H54 (cell line): Measurements from ENCODE around the gene SAFB.

ENCODE experiments used
- DNase-seq: peaks from one replicate; pipeline ENCODE4 v3.0.0; 2011; ENCODE audit warnings: low spot score, mixed read lengths; ENCODE audit not compliant: insufficient read length
- FAIRE-seq: peaks from 3 replicates; lab custom pipeline; 2011; peaks lifted over from hg19 to GRCh38; lab: Jason Lieb, UNC
- POLR2A ChIP-seq: IDR thresholded peaks from 2 replicates; pipeline ENCODE4 v1.6.1; 2011; ENCODE audit warnings: low read depth, mild to moderate bottlenecking, low read length

Gene SAFB

DNA sequence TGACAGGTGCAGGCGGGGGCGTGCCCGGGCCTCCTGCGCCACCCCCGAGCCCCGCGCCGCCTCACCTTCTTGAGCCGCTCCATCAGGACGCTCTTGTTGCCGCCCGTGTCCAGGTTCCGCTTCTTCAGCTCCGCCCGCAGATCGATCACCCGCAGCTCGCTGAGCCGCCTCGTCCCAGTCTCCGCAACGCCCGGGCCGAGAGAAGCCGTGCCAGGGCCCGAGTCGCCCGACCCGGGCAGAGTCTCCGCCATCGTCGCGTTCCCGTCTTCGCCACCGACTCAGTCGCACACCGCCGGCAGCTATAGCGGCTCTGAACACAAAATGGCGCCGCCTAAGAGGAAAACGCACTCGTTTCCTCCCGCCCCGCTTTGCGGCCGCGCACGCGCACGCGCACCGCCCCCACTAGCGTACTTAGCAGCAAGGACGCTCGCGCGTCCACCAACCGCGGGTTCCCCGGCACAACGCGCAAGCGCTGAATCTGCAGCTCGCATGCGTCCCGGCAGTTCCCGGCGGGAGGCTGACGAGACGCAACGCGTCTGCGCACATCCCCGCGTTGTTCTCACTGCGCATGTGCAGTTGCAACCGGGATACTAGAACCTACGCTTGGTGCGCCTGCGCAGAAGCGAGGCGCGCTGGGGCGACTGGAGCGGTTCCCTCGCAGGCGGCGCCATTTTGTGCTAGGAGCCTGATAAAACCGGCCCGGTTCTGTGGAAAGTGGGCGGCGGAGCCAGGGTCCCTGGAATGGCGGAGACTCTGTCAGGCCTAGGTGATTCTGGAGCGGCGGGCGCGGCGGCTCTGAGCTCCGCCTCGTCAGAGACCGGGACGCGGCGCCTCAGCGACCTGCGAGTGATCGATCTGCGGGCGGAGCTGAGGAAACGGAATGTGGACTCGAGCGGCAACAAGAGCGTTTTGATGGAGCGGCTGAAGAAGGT lies at the start of gene SAFB, which contains the start of gene SAFB2:
Gene SAFB (plus strand): TSS at position 619 of the 932 bp plus-strand sequence. CDS start 123 bp downstream, at position 742.
Gene SAFB2 (minus strand): TSS at position 312 of the 932 bp plus-strand sequence. CDS start 61 bp downstream, at position 251.
- peak; percentile 93 for FAIRE-seq
- peak; percentile 99 for DNase-seq
- TF ChIP-seq POLR2A: peak; percentile 91

DNA sequence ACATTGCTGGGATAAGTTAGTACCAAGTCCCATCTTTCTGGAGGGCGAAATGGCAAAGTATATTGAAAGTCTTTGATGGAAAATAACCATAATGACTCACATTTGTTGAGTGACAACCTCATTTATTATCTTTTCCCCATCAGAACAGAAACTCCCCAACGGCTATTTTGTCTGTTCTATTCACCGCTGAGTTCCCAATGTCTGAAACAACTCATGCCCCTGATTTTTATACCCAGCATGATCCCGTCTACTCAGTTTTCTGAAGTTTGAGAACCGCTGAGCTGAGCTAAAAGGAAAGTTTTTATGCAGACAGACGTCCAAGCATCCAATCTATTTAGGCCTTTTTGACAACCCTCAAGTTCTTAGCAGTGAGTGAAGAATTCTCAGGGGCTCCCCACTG lies 47.3 kb upstream of the SAFB start:
- no peak for TF ChIP-seq POLR2A
- FAIRE-seq (no peak), DNase-seq (no peak)

- DNase-seq (peak; percentile 82), FAIRE-seq (no peak)
- no peak for TF ChIP-seq POLR2A
These were observed 44.6 kb upstream of the SAFB start for GRCh38 chr19:5578097-5578846.

GRCh38 chr19:5579286-5579685 lies 43.6 kb upstream of the SAFB start:
- FAIRE-seq: no peak
- no peak for DNase-seq
- no peak for TF ChIP-seq POLR2A

DNA sequence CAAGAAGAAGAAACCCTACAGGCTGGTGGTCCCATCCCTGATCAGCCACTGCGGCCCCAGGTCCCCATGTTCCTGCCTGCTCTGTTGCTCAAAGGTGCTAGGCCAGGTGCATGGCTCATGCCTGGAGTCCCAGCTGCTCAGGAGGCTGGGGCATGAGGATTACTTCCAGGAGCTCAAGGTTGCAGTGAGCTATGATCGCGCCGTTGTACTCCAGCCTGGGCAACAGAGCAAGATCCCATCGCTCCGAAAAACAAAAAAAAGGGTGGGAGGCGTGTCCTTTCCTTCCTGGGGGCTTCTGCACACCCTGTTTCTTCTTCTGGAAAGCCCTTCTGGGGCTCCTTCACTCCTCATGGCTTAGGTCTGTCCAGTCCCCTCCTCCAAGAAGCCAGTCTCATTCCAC lies 43.2 kb upstream of the SAFB start:
- no peak for TF ChIP-seq POLR2A
- no peak for FAIRE-seq

GRCh38 chr19:5580161-5580571 lies 42.7 kb upstream of the SAFB start:
- DNase-seq: no peak
- TF ChIP-seq POLR2A: no peak
- no peak for FAIRE-seq

More for the DNA sequence above, 43.2 kb upstream of the SAFB start:
- DNase-seq: no peak

- no peak for DNase-seq
- no peak for FAIRE-seq
- no peak for TF ChIP-seq POLR2A
These were observed 37.2 kb upstream of the SAFB start for GRCh38 chr19:5585461-5586299.

DNA sequence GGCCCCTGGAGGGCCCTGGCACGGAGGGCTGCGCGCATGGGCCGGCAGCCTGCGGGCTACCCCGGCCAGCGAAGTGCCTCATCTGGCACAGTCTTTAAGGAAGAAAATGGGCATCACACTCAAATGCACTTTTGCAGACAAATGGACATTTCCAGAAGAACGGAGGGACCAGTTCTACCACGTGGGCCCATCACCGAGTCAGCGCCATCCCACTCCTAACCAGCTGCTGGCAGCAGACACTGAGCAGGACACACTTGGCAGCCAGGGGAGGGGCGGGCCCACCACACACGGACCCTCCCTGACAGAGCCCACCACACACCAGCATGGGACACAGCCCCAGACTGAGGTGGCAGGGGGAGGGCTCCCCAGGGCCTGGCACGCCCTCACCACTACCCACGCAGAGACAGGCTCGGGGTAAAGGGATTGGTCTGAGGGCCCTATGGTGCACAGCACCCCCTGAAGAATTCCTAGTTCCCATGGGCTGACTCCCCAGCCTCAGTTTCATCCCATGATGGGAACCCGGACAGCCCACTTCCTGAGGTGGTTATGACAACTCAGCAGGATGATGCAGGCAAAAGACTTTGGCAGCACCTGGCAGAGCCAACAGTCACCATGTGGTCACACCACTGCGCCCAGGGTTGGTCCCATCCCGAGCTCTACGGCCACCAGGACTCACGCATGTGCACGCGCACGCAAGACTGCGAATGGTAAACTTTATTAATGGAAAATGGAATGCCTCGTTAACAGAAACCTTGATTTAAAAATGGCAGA lies 36.4 kb upstream of the SAFB start:
- FAIRE-seq (no peak), DNase-seq (no peak)
- no peak for TF ChIP-seq POLR2A

DNA sequence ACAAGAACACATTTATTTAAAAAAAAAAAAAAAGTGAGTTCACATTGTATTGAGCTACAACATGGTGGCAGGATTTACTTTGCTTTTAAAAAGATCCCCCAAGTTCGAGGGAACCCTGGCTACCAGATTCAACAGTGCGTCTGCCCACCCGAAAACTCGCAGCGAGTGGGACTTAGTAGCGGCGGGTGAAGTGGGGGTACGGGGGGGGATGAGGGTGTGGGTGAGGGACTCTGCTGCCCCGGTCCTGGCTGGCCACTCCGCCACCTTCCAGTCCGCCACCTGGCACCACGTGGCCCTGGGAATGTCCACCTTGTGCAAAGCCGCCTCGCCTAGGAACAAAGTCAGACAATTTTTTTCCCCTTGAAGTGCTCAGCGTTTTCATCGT lies 35.8 kb upstream of the SAFB start:
- DNase-seq (no peak), FAIRE-seq (no peak)
- no peak for TF ChIP-seq POLR2A

GRCh38 chr19:5587661-5588060 lies 35.2 kb upstream of the SAFB start:
- FAIRE-seq: no peak
- TF ChIP-seq POLR2A: no peak
- no peak for DNase-seq

DNA sequence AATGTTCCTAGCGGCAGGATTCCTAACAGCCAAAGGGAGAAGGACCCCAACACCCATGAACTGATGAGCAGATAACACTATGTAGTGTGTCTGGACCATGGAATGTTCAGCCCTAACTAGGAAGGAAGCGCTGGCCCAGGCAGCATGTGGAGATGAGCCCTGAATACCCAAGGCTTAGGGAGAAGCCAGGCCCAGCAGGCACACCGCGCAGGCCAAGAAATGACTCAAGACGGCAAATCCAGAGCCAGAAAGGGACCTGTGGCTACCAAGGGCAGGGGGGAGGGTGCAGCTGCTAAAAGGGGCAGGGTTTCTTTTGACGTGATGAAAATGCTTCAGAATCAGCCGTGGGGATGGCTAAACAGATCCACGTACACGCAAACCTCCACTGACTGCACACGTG lies 34.4 kb upstream of the SAFB start:
- TF ChIP-seq POLR2A: no peak
- FAIRE-seq (no peak), DNase-seq (no peak)

DNA sequence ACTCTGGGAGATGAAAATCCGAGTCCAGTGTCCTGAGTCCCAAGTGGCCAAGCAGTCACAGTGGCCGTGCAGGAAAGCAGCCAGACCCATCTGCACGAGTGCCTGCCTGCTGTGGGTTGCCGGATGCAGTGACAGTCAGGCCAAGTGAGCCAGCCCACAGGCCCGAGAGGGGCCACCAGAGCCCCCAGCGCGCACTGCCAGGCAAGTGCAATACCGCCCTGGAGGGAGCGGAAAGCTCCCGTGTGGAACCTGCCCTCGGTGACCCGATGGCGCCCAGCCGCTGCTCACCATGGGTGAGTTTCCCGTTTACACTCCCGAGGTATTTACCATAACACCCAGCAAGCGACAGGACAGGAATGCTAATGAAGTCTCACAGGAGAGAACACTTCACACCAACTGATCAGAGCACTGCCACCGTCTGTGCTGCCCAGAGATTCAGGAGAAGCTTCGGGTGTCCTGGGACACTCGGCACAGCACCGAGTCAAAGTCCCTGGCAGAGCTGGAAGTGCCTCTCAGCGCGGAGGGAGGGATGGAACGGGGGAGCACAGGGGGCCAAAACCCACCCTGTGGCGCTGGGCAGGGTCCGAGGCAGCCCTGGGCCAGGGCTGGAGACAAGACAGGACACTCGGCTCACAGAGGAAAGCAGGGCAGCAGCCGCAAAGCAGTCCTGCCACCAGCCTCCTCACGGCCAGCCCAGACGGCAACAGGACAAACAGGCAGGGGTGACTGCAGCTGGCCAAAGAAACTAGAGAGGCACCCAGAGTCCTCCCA lies 33.8 kb upstream of the SAFB start:
- no peak for TF ChIP-seq POLR2A
- FAIRE-seq (no peak), DNase-seq (no peak)
